ENCODE results near the gene TGFB2.

- TF ChIP-seq CTCF (IDR thresholded peaks at IDR 0.05; ENCODE audit: poor library complexity, severe bottlenecking) (no peak), RAD21 (conservative IDR thresholded peaks at IDR 0.05) (no peak), REST (IDR thresholded peaks at IDR 0.05; ENCODE audit: borderline replicate concordance) (no peak), EZH2 (IDR thresholded peaks at IDR 0.05; ENCODE audit: borderline replicate concordance, insufficient read depth, low read length, poor library complexity, severe bottlenecking) (no peak), EP300 (conservative IDR thresholded peaks at IDR 0.05; ENCODE audit: poor library complexity, severe bottlenecking) (no peak), POLR2AphosphoS5 (IDR thresholded peaks at IDR 0.05) (no peak)
These were observed 39.6 kb upstream of the TGFB2 start for GRCh38 chr1:218305472-218306064.

All from neural cell (in vitro differentiated cells).